Muscle of leg (tissue), 11 donors: ENCODE results near the gene MMP14. TPM values are rescaled to one million over a fixed set of nuclear protein-coding genes. Genes with fewer than 3 reads are reported as not detected.

ENCODE experiments used
- DNase-seq: peaks from one replicate; pipeline ENCODE4 v3.0.0; 2013
- H3K27ac ChIP-seq: one replicate; pipeline ENCODE4 v1.5.1; 2013; ENCODE audit warnings: mild to moderate bottlenecking, low read length, control low read depth
- H3K27me3 ChIP-seq: one replicate; pipeline ENCODE4 v1.6.1; 2013; ENCODE audit warnings: low read length; ENCODE audit not compliant: control insufficient read depth, insufficient read depth
- H3K36me3 ChIP-seq: one replicate; pipeline ENCODE4 v1.6.1; 2013; ENCODE audit warnings: low read length; ENCODE audit not compliant: control insufficient read depth, insufficient read depth
- H3K4me1 ChIP-seq: one replicate; pipeline ENCODE4 v1.6.1; 2013; ENCODE audit warnings: low read length; ENCODE audit not compliant: control insufficient read depth, insufficient read depth
- H3K4me3 ChIP-seq: one replicate; pipeline ENCODE4 v1.5.1; 2013; ENCODE audit warnings: low read length, control low read depth
- H3K9me3 ChIP-seq: replicated peaks from 2 replicates; pipeline ENCODE4 v1.6.1; 2013; ENCODE audit warnings: low read depth, low read length; ENCODE audit not compliant: control insufficient read depth
- WGBS: methylation state at CpG from one replicate; pipeline ENCODE4 v1.1.5; 2013; ENCODE audit warnings: missing lambda C conversion rate; ENCODE audit not compliant: insufficient coverage; 5-methylcytosine and 5-hydroxymethylcytosine counted together
- polyA plus RNA-seq, 8 donors: library from polyadenylated mRNA; unstranded; fragments of 120-200 nt; gene quantifications; one replicate each; pipeline versions ENCODE4 v1.2.1 to v1.2.3, GENCODE V29; 2013; ENCODE audit warnings: inconsistent platforms in 1 of 8, low replicate concordance in 1 of 8; ENCODE audit not compliant: insufficient read length in 8 of 8, insufficient read depth in 1 of 8
- total RNA-seq: library from RNA; stranded (reverse); fragments of 120-200 nt; gene quantifications from one replicate; pipeline ENCODE4 v1.2.4, GENCODE V29; 2013

Gene MMP14
- total and polyA plus RNA-seq, 9 donors = 108 to 315 (median 198) TPM

GRCh38 chr14:22839159-22839779 is 2.9 kb downstream of the MMP14 start:
- Histone ChIP-seq H3K36me3 (peaks cover 49% of the 10 kb centered on the region), H3K27me3 (no peaks in the 10 kb centered on the region), H3K9me3 (no peaks in the 10 kb centered on the region), H3K4me3 (peak overlapping the region; percentile 84), H3K4me1 (peaks cover 22% of the 10 kb centered on the region), H3K27ac (no peak overlapping the region)
- WGBS = 42% methylated on average over 3 of the region's 6 CpGs
- no peak for DNase-seq

GRCh38 chr14:22841311-22841710 is 4.9 kb downstream of the MMP14 start:
- Histone ChIP-seq H3K27ac (no peak overlapping the region), H3K9me3 (no peaks in the 10 kb centered on the region), H3K27me3 (no peaks in the 10 kb centered on the region), H3K4me3 (no peak overlapping the region), H3K36me3 (peaks cover 61% of the 10 kb centered on the region), H3K4me1 (peaks cover 29% of the 10 kb centered on the region)
- no peak for DNase-seq
- WGBS = 92% methylated on average over 7 of the region's 9 CpGs

DNA sequence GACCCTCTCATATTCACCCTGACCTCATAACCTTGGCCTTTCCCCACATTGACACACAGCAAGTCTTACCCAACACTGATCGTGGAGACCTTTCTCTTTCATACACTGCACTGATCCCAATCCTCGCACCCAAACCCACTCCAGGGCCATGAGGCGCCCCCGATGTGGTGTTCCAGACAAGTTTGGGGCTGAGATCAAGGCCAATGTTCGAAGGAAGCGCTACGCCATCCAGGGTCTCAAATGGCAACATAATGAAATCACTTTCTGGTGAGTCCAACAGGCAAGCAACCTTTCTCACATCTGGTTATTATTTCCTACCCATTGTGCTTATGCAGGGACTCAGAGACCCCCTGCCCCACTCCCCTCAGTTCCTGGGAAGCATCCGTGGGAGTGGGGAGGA is 5.4 kb downstream of the MMP14 start:
- no peaks in the 10 kb centered on the region for H3K27me3 ChIP-seq
- no peak overlapping the region for H3K4me3 ChIP-seq
- 97% methylated on average over 6 of the region's 8 CpGs for WGBS
- peaks cover 34% of the 10 kb centered on the region for H3K4me1 ChIP-seq
- DNase-seq = no peak
- no peak overlapping the region for H3K27ac ChIP-seq
- H3K9me3 ChIP-seq = no peaks in the 10 kb centered on the region
- peaks cover 66% of the 10 kb centered on the region for H3K36me3 ChIP-seq

DNA sequence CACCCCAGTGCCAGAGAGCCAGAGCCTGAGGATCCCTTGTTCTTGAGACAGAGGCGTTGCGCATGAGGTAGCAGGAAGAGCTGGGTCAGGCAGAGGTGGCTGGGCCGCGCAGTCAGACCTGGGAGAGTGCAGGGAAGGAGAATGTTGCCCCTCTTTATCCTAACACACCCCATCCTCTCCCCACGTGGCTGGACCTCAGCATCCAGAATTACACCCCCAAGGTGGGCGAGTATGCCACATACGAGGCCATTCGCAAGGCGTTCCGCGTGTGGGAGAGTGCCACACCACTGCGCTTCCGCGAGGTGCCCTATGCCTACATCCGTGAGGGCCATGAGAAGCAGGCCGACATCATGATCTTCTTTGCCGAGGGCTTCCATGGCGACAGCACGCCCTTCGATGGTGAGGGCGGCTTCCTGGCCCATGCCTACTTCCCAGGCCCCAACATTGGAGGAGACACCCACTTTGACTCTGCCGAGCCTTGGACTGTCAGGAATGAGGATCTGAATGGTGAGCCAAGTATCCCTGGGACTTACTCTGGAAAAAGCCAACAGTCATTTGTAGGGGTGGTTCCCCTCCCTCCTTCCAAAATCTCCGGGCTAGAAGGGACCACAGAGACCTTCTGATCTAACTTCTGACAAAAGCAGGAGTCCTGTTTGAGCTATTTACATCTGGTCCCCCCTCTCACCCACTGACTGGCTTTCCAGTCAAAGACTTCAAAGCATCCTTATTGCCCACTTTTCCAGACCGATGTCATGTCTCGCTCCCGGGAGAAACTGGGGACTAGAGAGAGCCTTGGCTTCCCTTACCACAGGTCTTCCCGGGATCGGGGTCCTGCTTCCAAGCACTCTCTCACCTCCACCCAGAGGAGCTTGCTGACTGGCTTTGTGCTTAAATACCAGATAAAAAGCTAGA is 6.1 kb downstream of the MMP14 start:
- DNase-seq = no peak

DNA sequence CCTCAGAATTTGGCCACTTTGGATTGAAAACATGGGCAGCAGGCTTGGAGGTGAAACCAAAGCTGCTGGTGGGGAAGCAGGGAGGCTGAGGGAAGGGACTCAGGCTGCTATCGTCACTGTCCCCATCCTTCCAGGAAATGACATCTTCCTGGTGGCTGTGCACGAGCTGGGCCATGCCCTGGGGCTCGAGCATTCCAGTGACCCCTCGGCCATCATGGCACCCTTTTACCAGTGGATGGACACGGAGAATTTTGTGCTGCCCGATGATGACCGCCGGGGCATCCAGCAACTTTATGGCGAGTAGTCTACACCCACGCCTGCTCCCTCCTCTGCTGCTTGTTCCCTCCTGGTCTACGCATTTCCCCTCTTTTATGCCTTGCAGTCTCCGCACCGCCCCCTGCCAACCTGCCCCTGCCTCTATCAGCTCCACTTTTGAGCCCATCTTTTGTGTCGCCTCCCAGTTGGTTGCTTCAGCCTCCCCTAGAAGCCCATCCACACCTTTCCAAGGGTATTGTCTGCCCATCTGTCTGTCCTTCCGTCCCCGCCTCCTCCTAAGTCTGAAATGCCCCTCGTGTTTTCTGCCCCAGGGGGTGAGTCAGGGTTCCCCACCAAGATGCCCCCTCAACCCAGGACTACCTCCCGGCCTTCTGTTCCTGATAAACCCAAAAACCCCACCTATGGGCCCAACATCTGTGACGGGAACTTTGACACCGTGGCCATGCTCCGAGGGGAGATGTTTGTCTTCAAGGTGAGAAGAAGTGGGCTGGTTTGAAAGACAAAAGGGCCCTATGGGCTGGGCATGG is 6.9 kb downstream of the MMP14 start:
- DNase-seq = no peak
- Histone ChIP-seq H3K9me3 (no peaks in the 10 kb centered on the region), H3K27ac (no peak overlapping the region), H3K4me3 (no peak overlapping the region), H3K27me3 (no peaks in the 10 kb centered on the region), H3K4me1 (peaks cover 45% of the 10 kb centered on the region), H3K36me3 (peaks cover 68% of the 10 kb centered on the region)
- WGBS = 86% methylated on average over 13 of the region's 21 CpGs

More for the DNA sequence above, 6.1 kb downstream of the MMP14 start:
- Histone ChIP-seq H3K4me1 (peaks cover 39% of the 10 kb centered on the region), H3K27me3 (no peaks in the 10 kb centered on the region), H3K4me3 (no peak overlapping the region), H3K9me3 (no peaks in the 10 kb centered on the region), H3K36me3 (peaks cover 68% of the 10 kb centered on the region), H3K27ac (no peak overlapping the region)
- 88% methylated on average over 22 of the region's 28 CpGs for WGBS

- peaks cover 62% of the 10 kb centered on the region for H3K36me3 ChIP-seq
- 82% methylated on average over 17 of the region's 22 CpGs for WGBS
- peaks cover 45% of the 10 kb centered on the region for H3K4me1 ChIP-seq
Measured at GRCh38 chr14:22844221-22845102, 8.1 kb downstream of the MMP14 start.

GRCh38 chr14:22845103-22845394 is 8.7 kb downstream of the MMP14 start:
- Histone ChIP-seq H3K27me3 (no peaks in the 10 kb centered on the region), H3K4me3 (no peak overlapping the region), H3K36me3 (peaks cover 59% of the 10 kb centered on the region), H3K4me1 (peaks cover 48% of the 10 kb centered on the region), H3K9me3 (no peaks in the 10 kb centered on the region), H3K27ac (no peak overlapping the region)
- no peak for DNase-seq
- 93% methylated on average over 4 of the region's 9 CpGs for WGBS

More at GRCh38 chr14:22844221-22845102, 8.1 kb downstream of the MMP14 start:
- peak overlapping the region; percentile 30 for H3K27ac ChIP-seq
- H3K27me3 ChIP-seq = no peaks in the 10 kb centered on the region
- no peak for DNase-seq
- no peaks in the 10 kb centered on the region for H3K9me3 ChIP-seq
- no peak overlapping the region for H3K4me3 ChIP-seq

- H3K9me3 ChIP-seq = no peaks in the 10 kb centered on the region
Measured at GRCh38 chr14:22845821-22846625, 9.6 kb downstream of the MMP14 start.

DNA sequence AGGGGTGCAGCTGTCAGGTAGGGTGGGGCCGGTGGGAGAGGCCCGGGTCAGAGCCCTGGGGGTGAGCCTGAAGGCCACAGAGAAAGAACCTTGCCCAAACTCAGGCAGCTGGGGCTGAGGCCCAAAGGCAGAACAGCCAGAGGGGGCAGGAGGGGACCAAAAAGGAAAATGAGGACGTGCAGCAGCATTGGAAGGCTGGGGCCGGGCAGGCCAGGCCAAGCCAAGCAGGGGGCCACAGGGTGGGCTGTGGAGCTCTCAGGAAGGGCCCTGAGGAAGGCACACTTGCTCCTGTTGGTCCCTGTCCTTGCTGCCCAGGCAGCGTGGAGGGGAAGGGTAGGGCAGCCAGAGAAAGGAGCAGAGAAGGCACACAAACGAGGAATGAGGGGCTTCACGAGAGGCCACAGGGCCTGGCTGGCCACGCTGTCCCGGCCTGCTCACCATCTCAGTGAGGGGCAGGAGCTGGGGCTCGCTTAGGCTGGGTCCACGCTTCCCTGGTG is 10.5 kb downstream of the MMP14 start:
- no peak overlapping the region for H3K4me3 ChIP-seq
- no peaks in the 10 kb centered on the region for H3K9me3 ChIP-seq
- DNase-seq = no peak
- peaks cover 48% of the 10 kb centered on the region for H3K36me3 ChIP-seq
- H3K27ac ChIP-seq = peak overlapping the region; percentile 82
- 45% methylated on average over 9 of the region's 11 CpGs for WGBS
- H3K27me3 ChIP-seq = no peaks in the 10 kb centered on the region
- peaks cover 64% of the 10 kb centered on the region for H3K4me1 ChIP-seq

More at GRCh38 chr14:22845821-22846625, 9.6 kb downstream of the MMP14 start:
- H3K27ac ChIP-seq = peak overlapping the region; percentile 82
- WGBS = 71% methylated on average over 15 of the region's 26 CpGs
- no peaks in the 10 kb centered on the region for H3K27me3 ChIP-seq
- peaks cover 56% of the 10 kb centered on the region for H3K36me3 ChIP-seq
- peaks cover 56% of the 10 kb centered on the region for H3K4me1 ChIP-seq
- no peak overlapping the region for H3K4me3 ChIP-seq
- DNase-seq = no peak
